GM12872 (cell line): ENCODE data around the gene SYK.

Experiments
- TF ChIP-seq, protein P1 (sequence below): IDR thresholded peaks from 3 replicates; pipeline ENCODE4 v1.5.1; 2011; ENCODE audit warnings: low read depth, mild to moderate bottlenecking, low read length, moderate library complexity; ENCODE audit not compliant: insufficient read depth

SYK gene

DNA sequence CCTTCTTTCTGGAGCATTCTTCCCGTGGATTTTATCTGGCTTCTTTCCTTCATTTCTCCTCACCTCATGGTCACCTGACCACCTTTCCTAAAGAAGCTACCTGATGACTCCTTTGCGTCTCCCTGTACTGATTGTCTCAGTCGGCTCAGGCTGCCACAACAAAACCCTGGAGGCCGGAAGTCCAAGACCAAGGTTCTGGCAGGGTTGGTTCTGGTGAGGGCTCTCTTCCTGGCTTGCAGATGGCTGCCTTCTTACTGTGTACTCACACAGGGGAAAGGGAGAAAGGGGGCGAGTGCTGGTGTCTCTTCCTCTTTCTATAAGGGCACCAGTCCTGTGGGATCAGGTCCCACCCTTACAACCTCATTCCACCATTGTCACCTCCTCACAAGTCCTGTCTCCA lies 140.0 kb downstream of the SYK start:
- TF ChIP-seq, protein P1, sequence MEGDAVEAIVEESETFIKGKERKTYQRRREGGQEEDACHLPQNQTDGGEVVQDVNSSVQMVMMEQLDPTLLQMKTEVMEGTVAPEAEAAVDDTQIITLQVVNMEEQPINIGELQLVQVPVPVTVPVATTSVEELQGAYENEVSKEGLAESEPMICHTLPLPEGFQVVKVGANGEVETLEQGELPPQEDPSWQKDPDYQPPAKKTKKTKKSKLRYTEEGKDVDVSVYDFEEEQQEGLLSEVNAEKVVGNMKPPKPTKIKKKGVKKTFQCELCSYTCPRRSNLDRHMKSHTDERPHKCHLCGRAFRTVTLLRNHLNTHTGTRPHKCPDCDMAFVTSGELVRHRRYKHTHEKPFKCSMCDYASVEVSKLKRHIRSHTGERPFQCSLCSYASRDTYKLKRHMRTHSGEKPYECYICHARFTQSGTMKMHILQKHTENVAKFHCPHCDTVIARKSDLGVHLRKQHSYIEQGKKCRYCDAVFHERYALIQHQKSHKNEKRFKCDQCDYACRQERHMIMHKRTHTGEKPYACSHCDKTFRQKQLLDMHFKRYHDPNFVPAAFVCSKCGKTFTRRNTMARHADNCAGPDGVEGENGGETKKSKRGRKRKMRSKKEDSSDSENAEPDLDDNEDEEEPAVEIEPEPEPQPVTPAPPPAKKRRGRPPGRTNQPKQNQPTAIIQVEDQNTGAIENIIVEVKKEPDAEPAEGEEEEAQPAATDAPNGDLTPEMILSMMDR, result no peak

- TF ChIP-seq, protein P1, result no peak
Measured at GRCh38 chr9:90942555-90942954, 140.9 kb downstream of the SYK start.

DNA sequence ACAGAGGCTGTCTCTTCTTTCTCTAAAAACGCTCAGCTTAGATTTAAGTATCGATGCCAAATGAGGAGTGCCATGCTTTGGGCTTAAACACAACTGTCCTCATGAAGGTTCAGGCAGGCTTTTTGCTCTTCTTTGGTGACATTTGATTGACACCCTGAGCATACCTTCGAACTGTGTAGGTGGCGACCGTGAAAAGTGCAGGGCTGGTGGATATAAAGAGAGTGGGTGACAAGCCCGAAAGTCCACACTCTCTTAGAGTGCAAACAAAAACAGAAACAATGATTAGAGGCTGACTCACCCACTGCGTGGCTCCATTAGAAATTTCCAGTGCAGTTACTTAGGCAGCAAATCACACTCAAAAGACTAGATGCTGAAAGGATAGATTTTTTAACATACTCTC lies 141.7 kb downstream of the SYK start:
- TF ChIP-seq, protein P1, result no peak

- TF ChIP-seq, protein P1, result no peak
Measured at GRCh38 chr9:90945336-90945735, 143.7 kb downstream of the SYK start.

GRCh38 chr9:90946982-90947381 lies 145.4 kb downstream of the SYK start:
- TF ChIP-seq, protein P1, result no peak
